ENCODE results near the gene NEIL1.

- TF ChIP-seq CTCF (IDR thresholded peaks at IDR 0.05; ENCODE audit: low read depth, low read length, poor library complexity, severe bottlenecking) (no peak), EZH2phosphoT487 (IDR thresholded peaks at IDR 0.05; ENCODE audit: borderline replicate concordance, low read length) (no peak)
Measured at GRCh38 chr15:75361361-75361988, 14.6 kb downstream of the NEIL1 start.

Data from DOHH2 (cell line).